ENCODE results near the gene TRA2A.
A peak's percentile ranks its signal among the peaks of the same experiment; 100 is the strongest.
"Not testable (repeated sequence)": the region's sequence is repeated elsewhere in the genome, so short reads cannot be mapped to it uniquely, and the experiment has no call there.

Gene TRA2A

DNA sequence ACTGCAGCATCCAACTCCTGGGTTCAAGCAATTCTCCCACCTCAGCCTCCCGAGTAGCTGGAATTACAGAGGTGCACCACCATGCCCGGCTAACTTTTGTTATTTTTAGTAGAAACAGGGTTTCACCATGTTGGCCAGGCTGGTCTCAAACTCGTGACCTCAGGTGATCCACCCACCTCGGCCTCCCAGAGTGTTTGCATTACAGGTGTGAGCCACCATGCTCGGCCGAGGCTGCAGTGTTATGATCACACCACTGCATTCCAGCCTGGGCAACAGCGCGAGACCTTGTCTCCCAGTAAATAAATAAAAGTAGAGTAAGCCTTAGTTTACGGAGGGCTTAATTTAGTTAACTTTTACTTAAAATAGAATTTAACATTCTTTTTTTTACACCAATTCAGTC lies 37.8 kb downstream of the TRA2A start:
- no peak for DNase-seq (ENCODE audit: low read depth, low spot score)

DNA sequence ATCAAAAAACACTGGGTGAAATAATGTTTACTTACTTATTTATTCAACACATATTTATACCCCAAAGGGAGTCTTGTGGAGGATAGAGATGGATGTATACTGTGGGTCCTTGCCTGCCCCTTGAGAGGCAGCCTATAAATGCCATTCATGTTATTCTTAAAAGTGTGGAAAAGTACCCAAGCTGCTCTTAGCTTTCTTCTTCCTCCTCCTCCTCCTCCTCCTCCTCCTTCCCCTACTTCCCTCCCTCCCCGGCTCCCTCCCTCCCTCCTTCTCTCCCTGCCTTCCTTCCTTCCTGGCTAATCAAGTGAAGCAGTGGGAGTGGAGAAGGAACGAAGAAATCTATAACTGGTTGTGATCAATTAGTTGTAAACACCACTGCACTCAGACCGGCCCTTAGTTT lies 40.3 kb downstream of the TRA2A start:
- DNase-seq (ENCODE audit: low read depth, low spot score), result no peak

DNA sequence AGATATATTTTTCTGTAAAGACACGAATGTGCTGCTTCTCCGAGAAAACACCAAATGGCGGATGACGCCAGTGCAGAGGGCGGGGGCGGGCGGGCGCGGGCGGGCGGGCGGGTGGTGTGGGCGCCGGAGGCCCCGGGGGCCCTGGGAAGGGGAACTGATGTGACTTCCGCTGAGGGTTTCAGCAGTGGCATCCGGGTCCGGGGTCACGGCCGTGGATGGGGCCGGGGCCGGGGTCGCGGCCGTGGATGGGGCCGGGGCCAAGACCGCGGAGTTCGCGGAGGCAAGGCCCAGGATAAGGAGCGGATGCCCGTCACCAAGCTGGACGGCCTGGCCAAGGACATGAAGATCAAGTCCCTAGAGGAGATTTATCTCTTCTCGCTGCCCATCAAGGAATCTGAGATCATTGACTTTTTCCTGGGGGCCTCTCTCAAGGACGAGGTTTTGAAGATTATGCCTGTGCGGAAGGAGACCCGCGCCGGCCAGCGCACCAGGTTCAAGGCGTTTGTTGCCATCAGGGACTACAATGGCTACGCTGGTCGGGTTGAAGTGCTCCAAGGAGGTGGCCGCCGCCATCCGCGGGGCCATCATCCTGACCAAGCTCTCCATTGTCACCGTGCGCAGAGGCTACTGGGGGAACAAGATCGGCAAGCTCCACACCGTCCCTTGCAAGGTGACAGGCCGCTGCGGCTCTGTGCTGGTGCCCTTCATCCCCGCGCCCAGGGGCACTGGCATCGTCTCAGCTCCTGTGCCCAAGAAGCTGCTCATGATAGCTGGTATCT lies 41.2 kb downstream of the TRA2A start:
- DNase-seq (ENCODE audit: low read depth, low spot score), result no peak

DNA sequence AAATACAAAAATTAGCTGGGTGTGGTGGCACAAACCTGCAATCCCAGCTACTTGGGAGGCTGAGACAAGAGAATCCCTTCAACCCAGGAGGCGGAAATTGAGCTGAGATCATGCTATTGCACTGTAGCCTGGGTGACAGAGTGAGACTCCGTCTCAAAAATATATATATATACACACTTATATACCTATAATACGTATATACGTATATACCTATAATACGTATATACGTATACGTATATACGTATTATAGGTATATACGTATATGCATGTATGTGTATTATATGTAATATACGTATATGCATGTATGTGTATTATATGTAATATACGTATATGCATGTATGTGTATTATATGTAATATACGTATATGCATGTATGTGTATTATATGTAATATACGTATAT lies 43.1 kb downstream of the TRA2A start:
- DNase-seq (ENCODE audit: low read depth, low spot score), result not testable (repeated sequence)

DNA sequence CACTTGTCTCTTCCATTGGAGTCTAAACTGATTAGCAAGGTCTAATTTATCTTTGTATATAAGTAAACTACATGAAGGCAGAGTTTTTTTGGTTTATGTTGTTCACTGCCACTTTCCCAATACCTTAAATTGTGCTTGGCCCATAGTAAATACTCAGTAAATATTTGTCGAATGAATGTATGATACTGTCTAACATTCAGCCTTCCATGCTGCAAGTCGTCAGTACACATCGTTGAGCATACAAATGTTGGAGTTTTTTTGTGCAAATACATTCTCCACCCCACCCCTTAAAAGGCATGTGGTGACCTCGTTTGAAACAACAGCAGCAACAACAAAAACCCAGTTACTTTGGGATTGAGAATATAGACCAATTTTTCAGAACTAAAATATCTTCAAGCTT lies 44.1 kb downstream of the TRA2A start:
- no peak for DNase-seq (ENCODE audit: low read depth, low spot score)

DNA sequence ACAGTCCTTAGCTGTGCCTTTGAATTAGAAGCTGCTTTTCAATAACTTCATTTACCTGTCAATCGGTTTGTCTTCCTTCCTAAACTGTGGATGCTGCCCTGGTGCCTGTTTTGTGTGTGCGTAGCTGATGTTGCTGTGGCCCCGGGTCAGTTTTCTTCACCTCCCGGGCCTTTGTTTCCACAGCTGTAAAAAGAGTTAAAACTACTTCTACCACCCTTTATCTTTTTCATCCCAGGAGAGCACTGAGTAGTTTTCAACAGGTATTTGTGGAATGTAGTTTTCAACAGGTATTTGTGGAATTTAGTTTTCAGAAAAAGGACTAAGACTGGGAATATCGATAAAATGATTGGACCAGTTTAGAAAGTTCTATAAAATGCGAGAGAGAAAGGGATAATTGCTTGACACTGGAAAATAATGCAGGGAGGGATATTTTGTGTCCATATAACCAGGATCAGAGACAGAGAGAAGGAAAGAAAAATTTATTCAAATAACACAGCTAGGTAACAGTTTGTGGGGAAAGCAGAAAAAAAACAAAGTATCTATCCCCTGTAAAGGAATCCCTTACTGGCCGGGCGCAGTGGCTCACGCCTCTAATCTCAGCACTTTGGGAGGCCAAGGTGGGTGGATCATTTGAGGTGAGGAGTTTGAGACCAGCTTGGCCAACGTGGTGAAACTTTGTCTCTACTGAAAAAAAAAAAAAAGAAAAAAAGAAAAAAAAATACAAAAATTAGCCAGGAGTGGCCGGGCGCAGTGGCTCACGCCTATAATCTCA lies 45.6 kb downstream of the TRA2A start:
- DNase-seq (ENCODE audit: low read depth, low spot score), result no peak

DNA sequence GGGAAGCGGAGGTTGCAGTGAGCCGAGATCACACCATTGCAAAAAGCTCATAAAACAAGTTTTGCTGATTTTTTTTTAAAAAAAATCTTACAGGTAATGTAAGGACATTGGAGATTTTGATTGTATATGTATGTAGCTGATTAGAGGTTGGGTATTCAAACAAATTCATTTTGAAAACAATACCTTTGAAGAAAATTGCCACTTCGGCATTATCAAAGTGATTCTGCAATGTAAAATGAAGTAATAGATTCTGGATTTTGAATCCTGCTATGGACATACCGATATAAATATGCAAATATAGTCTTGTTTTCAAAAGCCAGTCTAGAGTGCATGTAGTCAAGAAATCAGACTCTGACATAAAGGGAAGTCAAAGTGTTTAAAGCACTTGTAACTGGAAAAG lies 49.1 kb downstream of the TRA2A start:
- no peak for DNase-seq (ENCODE audit: low read depth, low spot score)

DNA sequence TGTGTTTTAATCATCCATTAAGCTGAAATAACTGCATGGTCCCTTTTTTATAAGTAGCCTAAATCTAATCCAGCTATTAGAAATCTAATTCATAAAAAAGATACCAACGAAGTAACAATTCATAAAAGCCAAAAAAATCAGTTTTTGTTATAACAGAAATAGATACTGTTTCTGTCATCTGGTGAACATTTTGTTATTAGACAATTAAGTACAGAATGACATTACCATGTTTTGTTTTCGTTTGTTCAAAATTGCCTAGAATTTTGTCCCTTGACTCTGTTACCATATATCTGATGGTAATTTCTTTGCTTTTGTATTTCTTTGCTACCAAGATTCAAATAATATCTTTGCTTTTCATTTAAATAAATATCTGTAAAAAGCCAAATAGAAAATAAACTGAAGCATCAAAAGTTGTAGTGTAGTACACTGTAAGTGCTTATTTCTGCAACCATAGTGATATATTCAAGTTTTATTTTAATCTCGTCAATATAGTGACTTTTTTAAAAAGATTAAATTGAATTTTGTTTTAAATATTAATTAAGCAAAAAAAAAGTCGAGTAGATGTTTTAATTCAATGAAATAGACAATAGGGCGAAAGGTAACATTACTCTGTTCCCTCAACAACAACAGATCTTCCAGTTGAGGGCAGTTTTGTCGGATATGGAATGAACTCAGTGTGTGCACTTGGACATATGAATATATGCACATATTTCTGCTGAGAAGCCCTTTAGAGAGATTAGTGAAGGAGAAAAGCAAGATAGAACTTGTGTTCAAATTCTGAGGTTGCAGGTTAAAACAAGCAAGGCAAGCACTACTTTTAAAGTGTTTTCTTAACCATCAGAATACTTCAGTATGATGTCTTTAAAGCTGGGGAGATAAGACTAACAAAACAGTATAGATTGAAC lies 53.6 kb downstream of the TRA2A start:
- no peak for DNase-seq (ENCODE audit: low read depth, low spot score)

DNA sequence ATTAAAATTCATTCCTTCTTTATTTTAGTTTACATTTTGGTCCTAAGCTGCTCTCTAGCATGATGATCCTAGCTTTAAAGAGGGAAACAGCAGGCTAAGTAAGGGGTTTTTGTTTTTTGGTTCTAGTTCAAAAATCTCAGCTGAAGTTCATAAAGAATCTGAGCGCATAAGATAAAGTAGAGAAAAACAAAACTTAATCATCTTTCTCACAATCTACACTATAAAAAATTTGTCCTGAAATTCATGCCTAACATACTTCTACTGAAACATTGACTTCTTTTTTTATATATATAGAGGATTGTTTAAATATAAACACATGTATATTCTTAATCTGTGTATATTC lies 54.7 kb downstream of the TRA2A start:
- DNase-seq (ENCODE audit: low read depth, low spot score), result no peak

DNA sequence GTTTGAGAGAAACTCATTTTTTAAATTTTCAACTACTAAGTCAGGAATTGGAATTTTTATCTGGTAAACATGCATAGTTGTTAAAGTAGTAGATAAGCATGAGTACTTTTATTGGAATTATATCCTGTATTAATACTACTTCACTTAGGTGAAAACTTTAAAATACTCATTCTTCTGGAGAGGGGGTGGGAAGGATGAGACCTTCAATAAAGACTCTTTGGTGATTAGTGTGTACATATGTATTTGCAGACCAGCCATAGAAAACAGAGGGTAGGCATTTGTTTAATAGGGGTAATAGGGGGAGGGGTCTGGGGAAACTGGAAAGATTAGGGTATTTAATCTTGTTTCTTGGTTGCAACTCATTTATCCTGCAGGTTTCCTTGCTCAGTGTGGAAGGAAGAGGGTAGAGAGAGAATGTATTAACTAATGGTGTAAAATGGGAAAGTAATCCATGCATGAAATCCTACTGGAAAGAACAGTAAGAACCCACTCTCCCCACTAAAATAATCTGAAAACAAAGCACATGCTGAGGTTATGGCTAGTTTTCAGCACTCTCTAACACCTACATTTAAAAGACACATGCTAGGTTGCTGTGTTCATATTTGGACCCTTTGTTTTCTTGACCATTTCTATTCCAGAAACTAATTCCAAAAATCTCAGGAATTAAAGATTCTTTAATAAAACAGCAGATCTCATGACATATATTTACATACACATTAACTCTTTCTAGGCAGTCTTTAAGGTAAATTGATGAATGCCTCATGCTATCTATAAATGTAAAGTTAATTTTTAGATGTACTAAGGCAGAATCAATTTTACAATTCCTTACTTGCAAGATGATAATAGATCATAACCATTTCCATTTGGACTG lies 55.3 kb downstream of the TRA2A start:
- no peak for DNase-seq (ENCODE audit: low read depth, low spot score)

DNA sequence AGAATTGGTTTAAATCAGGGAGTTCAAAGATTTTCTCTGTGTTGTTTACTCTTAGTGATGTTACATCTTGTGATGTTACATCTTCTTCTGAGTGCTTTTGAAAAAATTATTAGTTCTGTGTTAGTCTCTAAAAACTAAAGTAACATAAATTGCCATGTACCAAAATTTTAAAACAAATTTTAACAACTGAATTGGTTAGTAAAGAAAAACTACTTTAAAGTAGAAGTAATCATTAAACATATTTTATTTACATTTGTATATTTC lies 56.3 kb downstream of the TRA2A start:
- no peak for DNase-seq (ENCODE audit: low read depth, low spot score)

DNA sequence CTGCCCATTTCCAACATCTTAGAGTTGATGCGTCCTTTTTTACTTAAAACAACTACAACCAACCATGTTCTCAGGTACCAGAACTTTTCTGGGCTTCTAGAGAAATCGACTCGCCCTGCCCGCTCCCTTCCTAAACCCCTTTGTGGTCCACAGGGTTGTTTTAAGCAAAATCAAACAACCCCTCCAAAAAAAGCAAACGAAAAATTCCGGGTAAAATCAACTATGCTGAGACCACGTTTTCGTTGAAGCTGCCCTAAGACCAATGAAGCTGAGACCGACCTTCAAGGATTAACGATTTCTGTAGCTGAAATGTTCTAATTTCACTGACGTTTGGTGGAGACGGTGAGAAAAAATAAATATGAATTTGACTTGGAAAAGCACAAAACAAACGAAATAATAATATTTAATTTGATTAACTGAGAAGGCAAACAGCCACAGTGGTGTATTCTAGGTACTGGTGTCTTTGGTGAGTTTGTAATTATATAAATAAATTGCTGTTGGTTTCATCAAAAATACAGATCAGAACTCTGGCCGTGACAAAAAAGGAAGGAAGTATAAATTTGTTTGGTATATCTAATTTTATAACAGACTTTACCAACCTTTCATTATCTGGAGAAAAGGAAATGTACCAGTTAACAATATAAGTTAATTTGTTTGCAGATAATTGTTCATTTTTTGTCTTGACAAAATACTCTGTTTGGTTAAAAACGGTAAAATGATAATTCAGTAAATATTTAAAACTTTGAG lies 56.8 kb downstream of the TRA2A start:
- no peak for DNase-seq (ENCODE audit: low read depth, low spot score)

DNA sequence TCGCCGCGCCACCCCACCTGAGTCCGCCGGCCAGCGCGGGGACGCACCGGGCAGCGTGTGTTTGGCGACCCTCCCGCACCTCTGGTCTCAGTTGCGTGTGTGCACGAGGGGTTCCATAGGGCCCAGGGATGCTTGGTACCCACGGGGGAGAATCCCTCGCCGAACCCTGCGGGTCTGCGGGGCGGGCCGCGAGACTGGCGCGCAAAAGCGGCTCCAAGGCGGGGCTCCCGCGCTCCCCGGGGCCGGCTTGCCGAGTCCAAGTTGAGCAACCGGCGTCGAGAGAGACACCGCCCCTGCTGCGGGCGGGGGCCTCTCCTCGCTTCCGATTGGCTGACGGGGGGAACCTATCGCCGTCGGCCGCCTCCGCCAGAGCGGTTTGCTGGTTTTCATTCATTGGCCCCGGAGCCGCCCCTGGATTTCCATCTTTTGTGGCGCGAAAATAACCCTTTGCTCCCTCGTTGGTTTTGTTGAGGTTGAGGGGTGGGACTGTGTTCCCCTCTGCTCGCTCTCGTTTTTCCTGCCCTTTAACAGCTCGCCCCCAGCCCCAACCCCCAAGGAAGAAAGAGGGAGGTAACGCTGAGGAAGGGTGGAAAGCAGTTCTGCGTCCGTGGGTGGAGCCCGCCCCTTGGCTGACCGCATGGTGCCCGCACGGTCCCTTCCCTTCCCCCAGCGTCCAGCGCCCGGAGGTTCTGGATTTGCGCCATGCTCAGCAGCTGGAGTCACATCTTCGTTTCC lies 57.5 kb downstream of the TRA2A start:
- peak; percentile 97 for DNase-seq (ENCODE audit: low read depth, low spot score)

DNA sequence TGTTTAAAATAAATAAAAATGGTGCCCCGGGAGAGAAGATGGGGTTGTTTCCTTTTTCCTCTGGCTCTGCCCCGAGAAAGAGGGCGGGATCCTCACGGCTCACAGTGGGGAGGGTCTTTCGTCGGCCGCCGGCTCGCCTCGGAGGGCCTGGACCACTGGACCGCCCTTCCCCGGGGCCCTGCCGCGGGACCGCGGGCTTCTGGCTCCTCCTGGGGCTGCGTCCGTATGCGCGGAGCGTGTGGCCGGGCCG lies 58.0 kb downstream of the TRA2A start:
- no peak for DNase-seq (ENCODE audit: low read depth, low spot score)

DNA sequence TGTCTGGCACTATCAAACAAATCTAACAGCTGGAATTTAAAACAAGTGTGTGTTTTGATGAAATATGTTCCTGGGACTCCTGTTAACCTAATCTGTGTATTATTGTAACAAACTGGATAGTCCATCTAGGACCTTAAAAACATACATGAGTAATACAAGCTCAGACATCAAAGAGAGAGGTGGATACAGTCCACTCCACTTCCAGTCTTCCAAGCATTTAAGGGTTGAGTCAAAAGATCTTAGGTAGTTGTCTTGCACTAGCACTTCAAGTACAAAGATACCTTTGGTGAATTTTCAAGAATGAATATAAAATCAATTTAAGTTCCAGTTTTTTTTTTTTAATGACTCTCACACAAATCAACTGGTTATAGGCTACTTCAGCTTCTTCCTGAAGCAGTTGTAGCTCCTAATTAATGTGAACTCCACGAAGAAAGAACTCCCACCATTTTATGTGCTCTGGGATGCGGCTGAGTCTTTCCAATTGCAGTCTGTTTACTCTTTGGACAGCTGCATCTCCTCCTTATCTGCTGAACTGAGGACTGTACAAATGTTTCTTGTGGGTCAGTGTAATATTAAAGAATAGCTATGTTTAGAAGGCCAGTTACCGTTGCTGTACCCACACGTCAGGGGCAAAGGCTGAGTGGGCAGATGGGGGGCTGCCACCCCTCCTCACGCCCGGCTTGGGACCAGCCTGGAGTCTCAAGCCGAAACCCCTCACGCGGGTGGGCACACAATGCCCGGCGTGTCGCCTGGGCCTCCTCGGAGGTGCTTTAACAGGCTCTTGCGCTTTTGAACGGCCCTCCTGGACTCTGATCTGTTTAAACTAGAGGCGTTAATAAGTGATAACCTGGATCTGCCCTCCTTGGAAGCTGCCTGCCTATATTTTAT lies 58.6 kb downstream of the TRA2A start:
- DNase-seq (ENCODE audit: low read depth, low spot score), result no peak

DNA sequence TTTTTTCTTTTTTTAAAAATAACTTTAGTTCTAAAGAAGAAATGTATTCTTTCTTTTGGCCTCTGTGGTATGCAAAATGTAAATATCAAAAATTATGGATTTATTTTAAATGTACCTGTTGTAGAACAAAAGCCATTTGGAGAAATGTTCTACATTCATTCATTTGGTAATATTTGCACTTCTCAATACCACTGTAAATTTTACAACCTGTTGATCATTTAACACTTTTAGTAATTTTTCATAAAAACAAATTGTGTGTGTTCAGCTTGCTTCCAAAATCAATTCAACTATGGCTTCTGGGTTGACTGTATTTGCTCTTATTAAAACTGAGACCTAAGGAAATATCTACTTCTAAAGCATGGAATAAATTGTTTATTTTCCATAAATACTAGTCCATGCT lies 59.2 kb downstream of the TRA2A start:
- no peak for DNase-seq (ENCODE audit: low read depth, low spot score)

DNA sequence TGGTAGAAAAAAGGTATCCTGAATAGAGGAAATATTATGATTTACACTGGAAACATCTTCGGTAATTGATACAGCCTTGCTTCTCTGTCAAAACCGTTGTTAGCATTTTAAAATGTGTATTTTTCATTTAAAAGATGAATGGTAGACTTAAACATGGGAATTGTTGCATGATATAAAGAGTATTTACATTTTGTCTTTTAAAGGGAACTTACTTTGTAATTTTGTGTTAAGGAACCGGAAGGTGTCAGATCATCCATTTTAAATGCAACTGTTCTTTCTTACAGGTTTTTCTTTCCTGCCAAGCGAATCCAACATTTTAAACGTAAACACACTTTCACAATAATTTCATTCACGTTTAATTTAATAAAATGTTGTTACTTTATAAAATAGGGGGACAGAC lies 59.7 kb downstream of the TRA2A start:
- no peak for DNase-seq (ENCODE audit: low read depth, low spot score)

DNA sequence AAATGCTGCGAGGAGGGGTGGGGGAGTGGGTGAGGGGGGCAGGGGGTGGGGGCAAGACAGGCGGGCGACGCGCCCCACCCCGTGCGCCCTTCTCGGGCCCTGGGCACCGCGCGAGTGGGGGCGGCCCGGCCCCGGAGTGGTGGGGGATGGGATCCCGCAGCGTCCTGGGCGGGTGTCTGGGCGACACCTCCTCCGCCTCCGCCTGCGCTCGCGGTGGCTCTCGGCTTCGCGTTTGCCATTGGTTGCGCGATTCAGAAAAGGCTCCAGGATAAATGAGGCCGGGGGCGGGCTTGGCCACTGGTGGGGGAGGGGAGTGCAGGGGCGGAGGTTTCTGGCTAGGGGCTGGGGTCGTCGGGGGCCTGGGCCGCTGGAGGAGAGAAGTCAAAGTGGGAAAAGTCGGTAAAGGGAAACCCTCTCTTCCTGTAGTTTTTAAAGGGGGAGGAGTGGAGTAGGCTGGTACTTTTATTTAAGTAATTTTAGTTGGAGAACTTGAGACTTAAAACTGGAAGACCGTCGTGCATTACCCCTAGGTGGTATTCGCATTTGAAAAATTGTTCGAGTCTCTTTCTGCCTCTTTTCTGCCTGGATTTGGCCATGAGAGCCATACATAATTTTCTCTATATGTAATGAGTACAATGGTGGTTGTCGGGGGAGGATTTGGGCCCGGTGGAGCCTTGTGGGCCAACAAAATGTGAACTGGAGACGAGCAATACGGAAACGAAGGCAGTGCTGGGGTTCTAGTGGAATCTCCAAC lies 60.5 kb downstream of the TRA2A start:
- peak; percentile 67 for DNase-seq (ENCODE audit: low read depth, low spot score)

Data from iPS DF 19.7 (cell line).